A673 (cell line): ENCODE data around the gene HEBP2.

ENCODE experiments used
- CTCF ChIP-seq: fragments of 300-800, 200-600 bp; sonication (generic); conservative IDR thresholded peaks from 2 replicates; pipeline ENCODE4 v1.5.1; 2017; ENCODE audit warnings: low read depth, mild to moderate bottlenecking, antibody characterized with exemption, low read length, moderate library complexity, mixed read lengths
- EZH2 ChIP-seq: fragments of 200-600 bp; sonication (generic); IDR thresholded peaks from 2 replicates; pipeline ENCODE4 v1.6.1; 2017; ENCODE audit warnings: borderline replicate concordance, low read depth, mild to moderate bottlenecking, mixed read lengths, antibody characterized with exemption, low read length; ENCODE audit not compliant: poor library complexity, severe bottlenecking

DNA sequence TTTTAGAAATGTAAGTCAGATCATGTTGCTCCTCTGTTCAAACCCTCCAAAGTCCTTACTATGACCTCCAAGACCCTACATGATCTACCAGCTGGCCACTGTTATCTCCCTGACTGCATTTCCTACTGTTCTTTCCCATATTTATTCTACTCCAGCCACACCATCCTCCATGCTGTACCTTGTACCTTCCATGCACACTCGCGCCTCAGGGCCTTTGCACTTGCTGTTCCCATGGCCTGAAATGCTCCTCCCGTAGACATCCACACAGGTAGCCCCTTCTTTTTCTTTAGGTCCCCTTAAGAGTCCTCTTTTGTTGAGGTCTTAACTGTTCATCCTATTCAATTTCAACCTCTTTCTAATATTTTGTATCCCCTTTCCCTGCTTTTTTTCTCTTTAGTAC, 47.0 kb downstream of the HEBP2 start:
- TF ChIP-seq CTCF (no peak), EZH2 (no peak)
